ENCODE results near the gene DLL4.
A peak's percentile ranks its signal among the peaks of the same experiment; 100 is the strongest.
"Not testable (repeated sequence)": the region's sequence is repeated elsewhere in the genome, so short reads cannot be mapped to it uniquely, and the experiment has no call there.

The DLL4 gene

GRCh38 chr15:40943764-40944365 is 14.7 kb downstream of the DLL4 start:
- DNase-seq = no peak

- no peak for DNase-seq
Measured at GRCh38 chr15:40944510-40945296, 15.6 kb downstream of the DLL4 start.

- DNase-seq = no peak
Measured at GRCh38 chr15:40948706-40949473, 19.8 kb downstream of the DLL4 start.

- DNase-seq = no peak
Measured at GRCh38 chr15:40949756-40950207, 20.6 kb downstream of the DLL4 start.

GRCh38 chr15:40951764-40952163 is 22.6 kb downstream of the DLL4 start:
- DNase-seq = no peak

- DNase-seq = no peak
Measured at GRCh38 chr15:40952301-40952900, 23.3 kb downstream of the DLL4 start.

- DNase-seq = peak; percentile 92 to 94 (median 92)
Measured at GRCh38 chr15:40952901-40953712, 24.0 kb downstream of the DLL4 start, which contains the start of gene CHAC1. Gene CHAC1, plus strand, starts transcription at chr15:40953471. Its CDS starts 113 bp downstream, at chr15:40953584.

GRCh38 chr15:40953713-40954074 is 24.6 kb downstream of the DLL4 start:
- DNase-seq = no peak

GRCh38 chr15:40954158-40954848 is 25.2 kb downstream of the DLL4 start:
- DNase-seq = not testable (repeated sequence)

- no peak for DNase-seq
Measured at GRCh38 chr15:40955141-40955903, 26.2 kb downstream of the DLL4 start.

GRCh38 chr15:40955930-40956540 is 26.9 kb downstream of the DLL4 start:
- DNase-seq = no peak

GRCh38 chr15:40956541-40956982 is 27.4 kb downstream of the DLL4 start:
- no peak for DNase-seq

GRCh38 chr15:40957041-40957555 is 28.0 kb downstream of the DLL4 start:
- no peak for DNase-seq

- DNase-seq = no peak
Measured at GRCh38 chr15:40957581-40958051, 28.5 kb downstream of the DLL4 start.

GRCh38 chr15:40958146-40958545 is 29.0 kb downstream of the DLL4 start:
- no peak for DNase-seq

- no peak for DNase-seq
Measured at GRCh38 chr15:40958723-40959122, 29.6 kb downstream of the DLL4 start.

- no peak for DNase-seq
Measured at GRCh38 chr15:40959331-40960141, 30.4 kb downstream of the DLL4 start.

GRCh38 chr15:40960151-40960885 is 31.2 kb downstream of the DLL4 start:
- DNase-seq = no peak

All from suppressor macrophage treated with lipopolysaccharide for 1 hour (primary cell).